Activated gamma-delta T cell (primary cell): Measurements from ENCODE around the gene RASD1.
"Not testable (repeated sequence)": the region's sequence is repeated elsewhere in the genome, so short reads cannot be mapped to it uniquely, and the experiment has no call there.

ENCODE experiments used
- DNase-seq: peaks from one replicate; lab custom pipeline; 2025; lab: John Stamatoyannopoulos, UW

RASD1 gene

DNA sequence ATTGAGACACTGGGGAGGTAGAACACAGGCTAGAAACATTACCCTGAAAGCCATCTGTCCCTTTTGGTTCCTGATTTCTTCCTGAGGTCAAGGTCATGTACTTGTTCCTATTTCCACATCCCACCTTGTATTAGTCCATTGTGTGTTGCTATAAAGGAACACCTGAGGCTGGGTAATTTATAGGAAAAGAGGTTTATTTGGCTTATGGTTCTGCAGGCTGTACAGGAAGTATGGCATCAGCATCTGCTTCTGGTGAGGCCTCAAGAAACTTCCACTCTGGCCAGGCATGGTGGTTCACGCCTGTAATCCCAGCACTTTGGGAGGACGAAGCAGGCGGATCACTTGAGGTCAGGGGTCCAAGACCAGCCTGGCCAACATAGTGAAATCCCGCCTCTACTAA, 26.8 kb downstream of the RASD1 start:
- DNase-seq: no peak

DNA sequence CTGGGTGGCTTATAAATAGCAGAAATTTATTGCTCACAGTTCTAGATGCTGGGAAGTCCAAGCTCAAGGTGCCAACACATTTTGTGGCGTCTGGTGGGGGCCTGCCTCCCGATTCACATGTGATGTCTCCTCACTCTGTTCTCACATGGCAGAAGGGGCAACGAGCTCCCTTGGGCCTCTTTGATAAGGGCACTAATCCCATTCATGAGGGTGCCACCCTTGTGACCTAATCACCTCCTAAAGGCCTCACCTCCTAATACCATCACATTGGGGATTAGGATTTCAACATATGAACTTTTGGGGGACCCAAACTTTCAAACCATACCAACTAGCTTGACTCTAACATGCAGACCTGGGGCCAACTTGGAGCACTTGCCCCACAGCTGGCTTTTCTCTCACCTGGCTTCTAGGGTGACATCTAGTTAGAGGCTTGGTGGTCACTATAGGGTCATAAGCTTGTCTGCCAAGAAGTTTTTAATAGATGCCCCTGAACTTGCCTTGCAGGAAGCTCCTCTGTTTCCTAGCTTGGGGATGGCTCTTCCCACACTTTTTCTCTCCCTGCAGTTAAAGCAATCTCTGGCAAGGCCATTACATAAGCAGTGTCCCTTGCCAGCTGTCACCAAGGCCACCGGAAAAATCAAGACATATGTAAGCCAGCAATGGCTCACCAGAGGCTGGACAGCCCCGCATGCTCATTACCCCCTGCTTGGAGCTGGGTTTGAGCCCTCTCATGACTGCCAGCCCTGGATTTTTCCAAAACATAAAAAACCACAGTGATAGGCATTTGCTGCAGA, 27.8 kb downstream of the RASD1 start:
- DNase-seq: no peak

DNA sequence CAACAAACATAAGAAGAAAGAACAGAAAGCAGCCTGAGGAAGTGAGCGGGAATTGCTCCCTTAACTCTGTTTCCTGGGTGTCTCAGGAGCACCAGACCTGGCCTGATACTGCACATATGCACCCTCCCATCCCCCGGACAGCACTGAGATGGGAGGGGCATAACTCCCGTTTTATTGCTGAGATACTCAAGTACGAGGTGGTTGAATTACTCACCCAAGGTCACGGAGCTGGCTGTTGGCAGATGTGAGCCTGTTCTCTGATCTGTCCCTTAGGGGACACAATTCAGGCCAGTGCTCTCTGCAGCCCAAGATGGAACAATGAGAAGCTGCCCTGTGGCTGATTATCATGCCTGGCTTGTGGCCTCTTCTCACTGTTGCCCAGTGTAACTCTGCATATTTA, 28.5 kb downstream of the RASD1 start:
- no peak for DNase-seq

DNA sequence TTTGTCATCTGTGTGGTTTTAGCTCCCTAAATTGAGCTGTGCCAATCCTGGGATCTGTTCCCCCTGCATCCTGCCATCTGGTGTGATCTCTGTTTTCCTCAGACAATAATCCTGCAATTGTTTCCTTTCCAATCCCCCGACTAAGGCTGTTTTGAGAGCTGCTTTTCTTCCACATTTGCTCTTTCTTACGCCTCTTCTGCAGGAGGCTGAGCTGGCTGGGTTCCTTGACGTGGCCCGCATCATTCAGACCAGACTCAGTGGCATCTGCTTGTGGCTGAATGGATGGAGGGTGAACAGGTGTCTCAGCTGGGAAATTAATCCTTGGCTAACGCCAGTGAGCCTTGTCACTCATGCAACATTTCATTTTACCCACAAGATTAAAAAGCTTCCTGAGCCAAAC, 29.2 kb downstream of the RASD1 start:
- DNase-seq: no peak

DNA sequence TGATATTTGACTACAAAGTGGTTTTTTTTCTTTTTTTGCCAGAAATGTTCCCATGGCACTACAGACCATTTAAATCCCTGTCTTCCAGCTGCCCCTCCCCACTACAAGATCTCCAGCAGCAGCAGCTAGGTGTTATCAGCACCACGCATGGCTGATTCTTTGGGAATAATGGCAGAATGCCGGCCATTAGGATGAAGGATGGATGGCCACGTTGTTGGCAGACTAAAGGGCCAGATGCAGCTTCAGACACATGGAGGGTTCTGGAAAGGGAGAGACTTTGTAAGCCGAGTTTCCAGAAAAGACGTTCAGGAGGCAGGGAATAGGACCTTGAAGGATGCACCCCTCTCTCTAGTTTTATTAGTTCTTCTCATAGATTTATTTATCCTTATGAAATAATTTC, 29.7 kb downstream of the RASD1 start:
- DNase-seq: no peak

DNA sequence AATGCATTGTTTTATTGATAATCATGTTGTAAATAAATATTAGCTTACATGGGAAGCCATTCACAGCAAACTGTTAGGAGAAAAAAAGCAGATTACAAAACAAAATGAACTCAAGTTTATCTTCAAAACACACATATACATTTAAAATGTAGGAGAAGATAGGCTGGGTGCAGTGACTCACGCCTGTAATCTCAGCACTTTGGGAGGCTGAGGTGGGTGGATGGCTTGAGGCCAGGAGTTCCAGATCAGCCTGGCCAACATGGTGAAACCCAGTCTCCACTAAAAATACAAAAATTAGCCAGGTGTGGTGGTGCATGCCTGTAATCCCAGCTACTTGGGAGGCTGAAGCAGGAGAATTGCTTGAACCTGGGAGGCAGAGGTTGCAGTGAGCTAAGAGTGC, 30.3 kb downstream of the RASD1 start:
- DNase-seq: not testable (repeated sequence)

DNA sequence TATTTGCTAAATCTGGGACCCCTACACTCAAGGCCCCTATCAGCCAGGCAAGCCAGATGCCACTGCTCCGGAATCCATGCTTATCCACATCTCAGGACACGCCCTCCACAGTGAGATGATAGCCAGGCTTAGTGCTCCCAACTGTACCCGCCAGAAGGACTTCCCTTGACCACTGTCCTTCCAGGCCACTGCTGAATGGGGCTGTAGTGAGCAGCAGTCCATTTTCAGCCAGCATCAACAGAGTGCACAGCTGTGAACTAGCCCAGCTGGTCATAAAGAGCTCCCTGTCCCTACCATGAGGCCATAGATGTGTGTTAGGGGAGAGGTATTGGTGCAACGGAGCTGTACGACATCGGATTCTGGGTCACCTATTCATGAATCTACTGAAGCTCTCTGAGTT, 32.4 kb downstream of the RASD1 start:
- no peak for DNase-seq

DNA sequence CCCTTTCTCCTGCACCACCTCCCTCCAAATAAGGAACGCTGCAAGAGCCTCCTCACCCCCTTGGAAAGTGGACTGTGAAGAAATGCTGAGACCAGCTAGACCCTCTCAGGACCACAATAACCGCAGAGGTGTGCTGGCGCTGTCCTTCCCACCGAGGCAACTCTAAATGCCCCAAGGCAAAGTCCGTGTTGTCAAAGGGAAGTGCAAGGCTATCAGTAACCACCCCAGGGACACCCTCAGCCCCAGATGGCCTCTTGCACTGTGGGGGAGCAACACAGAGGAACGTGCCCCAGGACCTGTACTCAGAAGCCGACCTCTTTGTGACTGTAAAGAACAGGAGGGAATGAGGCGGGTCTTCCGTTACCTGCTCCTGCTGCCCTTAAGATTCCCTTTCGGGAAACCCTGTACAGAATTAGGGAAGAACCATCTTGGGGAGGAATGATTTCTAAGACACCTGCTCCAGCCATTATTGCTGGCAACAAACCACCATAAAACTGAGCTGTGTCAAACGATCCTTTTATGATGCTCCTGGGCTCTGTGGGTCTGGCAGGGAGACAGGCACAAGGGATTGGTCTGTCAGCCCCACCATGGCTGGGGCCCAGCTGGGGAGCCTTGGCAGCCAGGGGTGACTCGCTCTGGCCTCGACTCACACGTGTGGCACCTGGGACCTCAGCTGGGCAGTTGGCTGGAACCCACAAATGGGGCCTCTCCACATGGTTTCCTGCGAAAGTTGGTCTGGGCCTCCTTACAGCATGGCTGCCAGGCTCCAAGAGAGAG, 34.0 kb downstream of the RASD1 start:
- DNase-seq: no peak

DNA sequence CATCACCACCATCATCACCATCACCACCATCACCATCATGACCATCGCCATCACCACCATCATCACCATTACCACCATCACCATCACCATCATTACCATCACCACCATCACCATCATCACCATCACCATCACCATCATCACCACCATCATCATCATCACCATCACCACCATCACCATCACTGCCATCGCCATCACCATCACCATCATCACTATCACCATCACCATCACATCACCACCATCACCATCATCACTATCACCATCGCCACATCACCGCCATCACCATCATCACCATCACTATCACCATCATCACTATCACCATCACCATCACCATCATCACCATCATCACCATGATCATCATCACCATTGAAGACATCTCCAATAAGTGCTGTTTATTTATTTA, 36.2 kb downstream of the RASD1 start:
- no peak for DNase-seq

DNA sequence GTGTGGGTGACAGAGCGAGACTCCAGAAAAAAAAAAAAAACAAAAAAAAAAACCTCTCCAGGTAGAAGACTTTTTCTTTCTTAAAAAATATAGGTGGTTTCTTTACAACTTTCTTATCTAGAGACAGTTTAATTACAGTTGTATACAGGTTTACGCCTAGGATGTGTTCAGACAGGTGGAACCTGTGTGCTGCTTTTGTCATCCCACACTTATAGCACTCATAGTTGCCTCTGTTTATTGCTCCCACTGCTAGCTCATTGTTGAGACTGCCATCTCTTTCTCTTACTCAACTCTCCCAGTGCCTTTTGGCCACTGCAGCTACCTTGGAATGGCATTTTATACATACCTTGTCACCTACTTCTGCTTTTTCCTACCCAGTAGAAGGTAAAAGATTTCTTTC, 38.5 kb downstream of the RASD1 start:
- no peak for DNase-seq

DNA sequence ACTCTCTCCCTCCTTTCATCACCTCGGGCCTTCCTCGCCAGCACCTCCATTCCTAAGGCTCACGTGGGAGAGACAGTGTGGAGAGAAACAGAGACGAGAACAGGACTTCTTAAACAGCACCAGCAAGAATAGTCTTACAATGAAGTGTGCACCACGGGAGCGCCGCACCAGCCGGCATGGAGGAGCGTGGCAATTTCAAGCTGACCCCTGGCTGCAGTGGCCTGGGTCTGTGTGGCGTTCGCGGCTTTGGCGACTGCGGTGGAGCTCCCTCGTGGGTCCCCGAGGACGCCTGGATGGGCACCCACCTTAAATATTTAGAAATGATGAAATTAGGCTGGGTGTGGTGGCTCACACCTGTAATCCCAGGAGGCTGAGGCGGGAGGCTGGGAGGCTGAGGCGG, 39.9 kb downstream of the RASD1 start:
- DNase-seq: no peak

DNA sequence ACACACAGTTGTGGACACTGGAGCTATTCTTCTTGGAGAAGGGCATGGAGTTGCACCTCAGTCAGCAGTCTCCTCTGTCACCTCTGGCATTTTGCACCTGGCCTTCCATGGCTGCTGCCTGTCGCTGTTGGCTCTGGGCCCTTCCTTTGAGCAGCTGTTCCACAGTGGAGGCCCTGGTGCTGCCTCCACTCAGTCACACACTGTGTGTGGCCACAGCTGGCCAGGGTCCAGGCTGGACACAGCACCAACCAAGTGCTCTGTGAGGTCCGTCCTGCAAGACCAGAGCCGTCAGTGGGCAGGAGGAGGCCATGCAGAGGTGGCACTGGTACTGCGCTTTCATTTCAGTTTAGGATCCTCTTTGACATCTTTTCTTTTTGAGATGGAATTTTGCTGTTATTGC, 41.0 kb downstream of the RASD1 start:
- DNase-seq: no peak

DNA sequence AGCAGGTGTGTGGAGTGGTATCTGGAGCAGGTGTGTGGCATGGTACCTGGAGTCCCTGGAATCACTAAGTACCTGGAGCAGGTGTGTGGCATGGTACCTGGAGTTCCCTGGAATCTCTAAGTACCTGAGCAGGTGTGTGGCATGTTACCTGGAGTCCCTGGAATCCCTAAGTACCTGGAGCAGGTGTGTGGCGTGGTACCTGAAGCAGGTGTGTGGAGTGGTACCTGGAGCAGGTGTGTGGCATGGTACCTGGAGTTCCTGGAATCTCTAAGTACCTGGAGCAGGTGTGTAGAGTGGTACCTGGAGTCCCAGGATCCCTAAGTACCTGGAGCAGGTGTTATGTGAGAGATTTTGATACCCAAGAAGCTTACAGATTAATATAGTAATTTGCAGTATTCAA, 41.5 kb downstream of the RASD1 start:
- DNase-seq: not testable (repeated sequence)

DNA sequence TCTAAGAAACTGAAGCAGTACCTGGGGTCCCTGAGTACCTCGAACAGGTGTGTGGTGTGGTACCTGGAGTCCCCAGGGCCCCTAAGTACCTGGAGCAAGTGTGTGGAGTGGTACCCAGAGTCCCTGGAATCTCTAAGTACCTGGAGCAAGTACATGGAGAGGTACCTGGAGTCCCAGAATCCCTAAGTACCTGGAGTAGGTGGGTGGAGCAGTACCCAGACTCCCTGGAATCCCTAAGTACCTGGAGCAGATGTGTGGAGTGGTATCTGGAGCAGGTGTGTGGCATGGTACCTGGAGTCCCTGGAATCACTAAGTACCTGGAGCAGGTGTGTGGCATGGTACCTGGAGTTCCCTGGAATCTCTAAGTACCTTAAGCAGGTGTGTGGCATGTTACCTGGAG, 41.9 kb downstream of the RASD1 start:
- DNase-seq: no peak

DNA sequence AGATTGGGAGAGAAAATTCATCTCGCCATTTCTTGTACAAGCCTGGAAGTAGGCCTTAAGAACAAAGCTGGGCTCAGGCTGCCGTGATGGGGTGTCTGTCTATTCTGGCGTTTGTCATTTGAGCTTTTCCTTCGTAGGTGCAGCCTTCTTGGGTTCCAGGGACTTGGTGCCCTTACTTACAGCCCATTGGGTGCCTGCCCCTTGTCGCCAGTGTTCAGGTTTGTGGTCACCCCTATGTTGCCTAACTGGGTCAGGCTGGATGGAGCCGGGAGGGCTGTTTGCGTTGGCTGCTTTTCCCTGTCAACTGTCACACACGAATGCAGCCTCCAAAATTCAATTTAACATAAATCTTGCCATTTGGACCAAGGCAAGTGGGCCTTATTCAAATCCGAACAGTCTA, 43.1 kb downstream of the RASD1 start:
- no peak for DNase-seq

DNA sequence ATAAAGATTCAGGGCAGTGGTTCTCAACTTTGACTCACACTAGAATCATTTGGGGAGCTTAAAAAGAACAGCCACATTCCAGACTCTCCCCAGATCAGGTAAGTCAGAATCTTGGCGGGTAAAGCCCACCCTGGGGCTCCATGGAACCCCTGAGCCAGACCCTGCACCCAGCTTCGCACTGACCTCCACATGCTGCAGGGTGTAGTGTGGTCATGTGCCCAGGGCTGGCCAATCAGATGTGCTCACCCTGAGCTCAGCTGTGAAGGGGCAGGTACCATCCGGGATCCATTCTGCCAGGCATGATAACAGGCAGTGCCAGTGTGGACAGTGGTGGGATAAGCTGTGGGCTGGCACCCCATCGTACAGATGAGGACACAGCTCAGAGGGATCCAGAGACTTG, 47.5 kb downstream of the RASD1 start:
- DNase-seq: no peak

DNA sequence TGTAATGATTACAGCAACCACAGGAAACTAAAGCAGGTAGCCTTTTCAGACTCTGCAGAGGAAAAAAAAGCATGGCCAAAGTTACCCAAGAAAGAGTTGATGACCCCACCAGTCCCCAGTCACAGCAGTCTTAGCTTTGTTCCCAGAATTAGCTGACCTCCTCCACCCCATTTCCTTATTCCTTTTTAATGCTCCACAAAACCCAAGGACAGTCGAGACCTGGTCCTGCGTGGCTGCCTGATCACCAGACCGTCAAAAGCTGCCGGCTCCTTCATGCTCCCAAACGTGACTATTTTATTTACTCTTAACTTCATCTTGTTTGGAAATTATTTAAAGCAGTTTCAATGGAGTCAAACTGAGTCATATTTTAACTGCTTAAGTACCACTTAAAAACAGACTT, 48.1 kb downstream of the RASD1 start:
- DNase-seq: no peak

DNA sequence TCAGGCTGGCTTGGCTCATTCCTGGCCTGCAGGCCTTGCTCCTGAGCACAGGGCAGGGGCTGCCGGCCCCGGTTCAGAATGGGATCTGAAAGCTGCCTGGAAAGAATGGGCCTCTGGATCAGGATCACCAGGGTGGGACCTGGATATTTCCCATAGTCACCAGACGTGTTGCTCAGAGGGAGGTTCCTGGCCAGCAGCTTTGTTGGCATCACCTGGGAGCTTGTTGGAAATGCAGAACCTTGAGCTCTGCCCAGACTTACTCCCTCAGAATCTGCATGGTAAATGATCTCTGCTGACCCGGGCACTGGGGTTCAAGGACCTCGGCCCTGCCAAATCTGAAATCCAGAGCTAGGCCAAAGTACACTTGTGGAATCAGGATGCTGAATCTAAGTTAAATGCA, 48.9 kb downstream of the RASD1 start:
- no peak for DNase-seq

DNA sequence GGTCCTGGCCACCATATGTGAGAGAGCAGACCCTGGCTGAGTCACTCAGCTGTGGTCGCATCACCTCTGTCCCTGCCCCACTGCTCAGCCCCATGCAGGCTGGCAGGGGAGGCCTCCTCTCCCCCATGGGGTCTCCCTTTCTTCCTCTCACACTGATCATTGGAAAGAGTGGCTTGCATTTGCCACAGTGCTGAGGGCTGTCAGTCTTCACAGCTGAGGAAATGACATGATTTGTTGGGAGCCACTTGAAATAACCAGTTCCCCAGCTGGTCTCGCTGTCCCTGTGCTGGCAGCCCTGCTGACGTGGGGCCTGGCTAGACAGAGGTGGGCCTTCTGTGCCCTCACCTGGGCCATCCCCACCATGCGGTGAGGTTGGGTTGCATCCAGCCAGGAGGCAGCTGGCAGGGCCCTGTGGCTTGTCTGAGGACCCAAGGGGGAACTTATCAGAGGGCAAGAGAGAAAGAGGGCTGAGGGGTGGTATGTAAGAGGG, 49.5 kb downstream of the RASD1 start:
- no peak for DNase-seq

DNA sequence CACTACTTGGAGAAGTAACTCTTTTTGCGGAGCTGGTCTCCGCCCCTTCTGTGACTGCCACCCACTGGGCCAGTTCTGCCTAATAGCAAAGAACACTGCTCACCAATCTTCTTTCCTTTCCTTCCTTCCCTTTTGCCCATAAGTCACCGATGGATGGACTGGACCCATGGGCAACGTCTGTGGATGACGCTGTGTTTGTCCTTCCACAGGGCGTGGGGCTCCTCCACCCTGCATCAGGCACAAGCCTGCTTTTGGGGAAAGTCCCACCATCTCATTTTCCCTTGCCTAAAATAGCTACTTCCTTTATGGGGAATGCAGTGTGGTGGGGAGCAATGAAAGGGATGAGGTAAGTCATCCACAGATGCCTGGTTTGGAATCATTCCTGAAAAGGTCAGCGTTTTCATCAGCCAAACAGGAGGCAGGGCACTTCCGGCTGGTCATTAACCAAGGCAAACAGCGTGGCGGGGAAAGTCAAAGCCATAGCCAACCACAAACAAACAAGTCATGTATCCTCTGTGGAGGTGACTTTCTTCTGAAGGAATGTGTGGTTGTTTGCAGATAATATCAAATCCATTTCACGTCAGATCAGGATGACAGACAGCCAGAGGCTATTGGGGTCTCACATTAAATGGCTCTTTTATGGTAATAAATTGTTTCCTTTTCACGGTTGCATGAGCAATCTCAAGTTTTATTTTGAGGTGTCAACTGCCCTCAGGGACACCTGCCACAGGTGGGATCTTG, 50.1 kb downstream of the RASD1 start:
- no peak for DNase-seq

DNA sequence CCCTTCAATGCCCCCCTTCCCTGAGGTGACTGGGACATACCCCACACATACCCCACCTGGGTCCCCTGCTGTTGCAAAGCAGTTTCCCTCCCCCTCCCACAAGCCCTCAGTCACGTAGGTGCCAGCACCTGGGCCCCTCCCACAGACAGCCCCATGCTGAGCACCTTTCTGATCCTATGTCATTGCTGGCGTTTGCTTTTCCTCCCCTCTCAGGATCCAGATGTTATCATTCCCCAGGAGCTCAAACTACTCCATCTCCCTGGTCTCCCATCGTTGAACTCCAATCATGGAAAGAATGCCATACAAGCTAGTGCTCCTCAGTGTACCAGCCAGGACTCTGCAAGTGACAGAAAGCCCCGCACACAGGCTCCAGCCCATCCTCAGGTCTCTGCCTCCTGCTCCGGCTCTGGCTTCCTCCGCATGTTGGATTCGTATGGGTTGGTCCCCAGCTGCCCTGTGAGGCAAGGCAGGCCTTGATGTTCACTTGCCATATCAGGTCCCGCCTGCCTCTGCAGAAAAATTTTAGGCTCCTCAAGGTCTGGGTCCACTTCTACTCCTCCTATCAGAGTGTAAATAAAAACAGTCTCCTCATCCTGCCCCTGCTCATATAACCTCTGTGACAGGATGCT, 50.8 kb downstream of the RASD1 start:
- no peak for DNase-seq
